ENCODE data around the gene TRIM39.

GRCh38 chr6:30348957-30349356 lies 22.2 kb downstream of the TRIM39 start:
- TF ChIP-seq CTCF (IDR thresholded peaks at IDR 0.05) (no peak), EZH2 (IDR thresholded peaks at IDR 0.05; ENCODE audit: borderline replicate concordance, insufficient read depth, low read depth, low read length, poor library complexity, severe bottlenecking) (no peak)
